ENCODE measurements around the gene LMAN2.

Gene LMAN2

GRCh38 chr5:177371120-177372033, 19.9 kb upstream of the LMAN2 start:
- TF ChIP-seq, protein P1, sequence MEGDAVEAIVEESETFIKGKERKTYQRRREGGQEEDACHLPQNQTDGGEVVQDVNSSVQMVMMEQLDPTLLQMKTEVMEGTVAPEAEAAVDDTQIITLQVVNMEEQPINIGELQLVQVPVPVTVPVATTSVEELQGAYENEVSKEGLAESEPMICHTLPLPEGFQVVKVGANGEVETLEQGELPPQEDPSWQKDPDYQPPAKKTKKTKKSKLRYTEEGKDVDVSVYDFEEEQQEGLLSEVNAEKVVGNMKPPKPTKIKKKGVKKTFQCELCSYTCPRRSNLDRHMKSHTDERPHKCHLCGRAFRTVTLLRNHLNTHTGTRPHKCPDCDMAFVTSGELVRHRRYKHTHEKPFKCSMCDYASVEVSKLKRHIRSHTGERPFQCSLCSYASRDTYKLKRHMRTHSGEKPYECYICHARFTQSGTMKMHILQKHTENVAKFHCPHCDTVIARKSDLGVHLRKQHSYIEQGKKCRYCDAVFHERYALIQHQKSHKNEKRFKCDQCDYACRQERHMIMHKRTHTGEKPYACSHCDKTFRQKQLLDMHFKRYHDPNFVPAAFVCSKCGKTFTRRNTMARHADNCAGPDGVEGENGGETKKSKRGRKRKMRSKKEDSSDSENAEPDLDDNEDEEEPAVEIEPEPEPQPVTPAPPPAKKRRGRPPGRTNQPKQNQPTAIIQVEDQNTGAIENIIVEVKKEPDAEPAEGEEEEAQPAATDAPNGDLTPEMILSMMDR (IDR thresholded peaks at IDR 0.05), result no peak
- H3K4me3 ChIP-seq (ENCODE audit: low read depth, low read length), result peak overlapping the region; percentile 45
- peak overlapping the region; percentile 85 for H2AFZ ChIP-seq
- no peaks in the 10 kb centered on the region for H3K36me3 ChIP-seq (ENCODE audit: control insufficient read depth, insufficient read depth, low read length)
- no peak overlapping the region for H3K9ac ChIP-seq
- no peaks in the 10 kb centered on the region for H3K27me3 ChIP-seq (ENCODE audit: control insufficient read depth, insufficient read depth, low read length)
- peaks cover 3% of the 10 kb centered on the region for H3K4me1 ChIP-seq
- no peak overlapping the region for H3K27ac ChIP-seq
- H3K9me3 ChIP-seq (ENCODE audit: control insufficient read depth, low read length), result no peaks in the 10 kb centered on the region
- H3K4me2 ChIP-seq (ENCODE audit: low read length), result peak overlapping the region; percentile 46
- no peaks in the 10 kb centered on the region for H3K79me2 ChIP-seq

GRCh38 chr5:177370488-177371119, 19.1 kb upstream of the LMAN2 start:
- TF ChIP-seq, protein P1 (IDR thresholded peaks at IDR 0.05), result peak; percentile 41
- Histone ChIP-seq H3K27ac (no peak overlapping the region), H3K36me3 (ENCODE audit: control insufficient read depth, insufficient read depth, low read length) (no peaks in the 10 kb centered on the region), H3K9ac (no peak overlapping the region), H3K27me3 (ENCODE audit: control insufficient read depth, insufficient read depth, low read length) (no peaks in the 10 kb centered on the region), H3K4me3 (ENCODE audit: low read depth, low read length) (no peak overlapping the region), H2AFZ (peak overlapping the region; percentile 71), H3K4me2 (ENCODE audit: low read length) (no peak overlapping the region), H3K79me2 (no peaks in the 10 kb centered on the region), H3K4me1 (peaks cover 10% of the 10 kb centered on the region), H3K9me3 (ENCODE audit: control insufficient read depth, low read length) (no peaks in the 10 kb centered on the region)

DNA sequence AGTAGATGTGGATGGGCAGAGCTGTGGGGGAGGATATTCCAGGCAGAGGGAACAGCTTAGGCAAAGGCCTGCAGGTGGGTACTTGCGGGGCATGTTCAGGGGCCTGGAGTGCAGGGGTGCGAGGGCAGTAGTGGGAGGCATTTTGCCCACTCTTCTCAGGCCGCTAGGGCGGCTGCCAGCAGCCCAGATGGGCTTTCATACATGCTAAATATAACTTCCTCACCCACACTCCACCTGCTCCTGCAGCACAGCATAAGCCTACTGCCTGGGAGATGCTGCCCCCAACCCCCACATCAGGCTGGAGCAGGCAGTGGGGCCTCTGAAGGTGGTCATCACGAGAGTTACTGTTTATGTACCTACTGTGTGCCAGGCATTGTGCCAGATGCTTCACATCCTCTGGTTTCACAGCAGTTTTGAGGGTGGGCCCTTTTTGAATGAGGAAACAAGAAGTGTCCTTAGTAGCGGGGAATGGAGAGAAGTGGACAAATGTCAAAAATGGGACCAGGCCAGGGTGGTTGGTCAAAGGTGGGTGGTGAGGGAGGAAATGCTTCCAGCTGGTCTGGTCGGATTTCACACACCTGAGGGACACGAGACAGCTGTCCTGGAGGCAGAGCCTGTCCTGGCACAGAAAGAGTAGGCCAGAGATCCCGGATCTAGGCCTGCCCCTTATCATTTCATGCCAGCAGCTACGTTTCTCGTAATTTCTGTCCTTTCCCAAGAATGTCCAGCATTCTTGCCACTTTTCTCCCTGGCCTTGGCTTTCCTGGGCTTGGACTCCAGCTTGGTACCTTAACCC, 18.4 kb upstream of the LMAN2 start:
- Histone ChIP-seq H3K4me1 (peaks cover 12% of the 10 kb centered on the region), H3K27me3 (ENCODE audit: control insufficient read depth, insufficient read depth, low read length) (no peaks in the 10 kb centered on the region), H3K9me3 (ENCODE audit: control insufficient read depth, low read length) (no peaks in the 10 kb centered on the region), H3K79me2 (no peaks in the 10 kb centered on the region), H3K4me3 (ENCODE audit: low read depth, low read length) (no peak overlapping the region), H3K9ac (no peak overlapping the region), H3K4me2 (ENCODE audit: low read length) (no peak overlapping the region), H2AFZ (peak overlapping the region; percentile 71), H3K36me3 (ENCODE audit: control insufficient read depth, insufficient read depth, low read length) (no peaks in the 10 kb centered on the region), H3K27ac (no peak overlapping the region)
- TF ChIP-seq, protein P1 (IDR thresholded peaks at IDR 0.05), result no peak

DNA sequence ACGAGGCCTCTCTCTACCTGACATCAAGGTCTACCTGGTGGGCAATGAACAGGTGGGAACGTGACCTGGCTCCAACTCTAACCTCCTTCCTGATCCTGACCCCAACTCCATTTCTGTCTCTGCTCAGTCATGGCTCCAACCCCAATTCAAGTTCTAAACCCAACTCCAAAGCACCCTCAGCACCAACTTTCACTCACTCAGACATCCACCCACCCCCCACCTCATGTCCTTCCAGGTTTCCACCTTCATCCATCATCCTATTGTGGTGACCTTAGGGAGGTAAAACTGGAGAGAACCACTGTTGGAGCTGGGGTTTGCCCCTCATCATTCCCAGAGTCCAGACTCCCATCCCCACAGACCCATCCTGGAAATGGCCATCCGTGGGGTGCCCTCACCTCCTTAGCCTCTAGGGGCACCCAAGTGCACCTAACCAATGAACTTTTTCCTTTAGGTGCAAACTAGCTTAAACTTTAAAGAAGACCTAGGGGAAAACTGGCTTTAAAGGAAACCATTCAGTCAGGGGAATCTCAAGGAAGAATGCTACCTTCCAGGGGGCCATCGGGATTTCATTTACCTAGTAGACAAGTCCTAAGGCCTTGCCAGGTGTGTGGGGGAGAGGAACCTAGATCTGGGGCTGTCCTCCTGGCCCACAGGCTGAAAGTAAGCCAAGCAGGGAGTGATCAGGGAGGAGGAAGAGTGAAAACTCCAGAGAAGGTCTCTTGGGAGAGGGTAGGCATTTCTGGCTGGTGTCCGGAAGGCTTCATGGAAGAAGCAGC, 17.6 kb upstream of the LMAN2 start:
- peaks cover 12% of the 10 kb centered on the region for H3K4me1 ChIP-seq
- TF ChIP-seq, protein P1 (IDR thresholded peaks at IDR 0.05), result peak; percentile 70
- H3K4me3 ChIP-seq (ENCODE audit: low read depth, low read length), result no peak overlapping the region
- no peaks in the 10 kb centered on the region for H3K79me2 ChIP-seq
- no peaks in the 10 kb centered on the region for H3K9me3 ChIP-seq (ENCODE audit: control insufficient read depth, low read length)
- H3K27ac ChIP-seq, result no peak overlapping the region
- no peak overlapping the region for H3K9ac ChIP-seq
- no peak overlapping the region for H2AFZ ChIP-seq
- H3K27me3 ChIP-seq (ENCODE audit: control insufficient read depth, insufficient read depth, low read length), result no peaks in the 10 kb centered on the region
- no peak overlapping the region for H3K4me2 ChIP-seq (ENCODE audit: low read length)
- H3K36me3 ChIP-seq (ENCODE audit: control insufficient read depth, insufficient read depth, low read length), result no peaks in the 10 kb centered on the region

Measured in parathyroid adenoma (tissue), 2 donors.